Cardiac septum (tissue), 1 donor: ENCODE results near the gene KHK. TPM values are rescaled to one million over a fixed set of nuclear protein-coding genes. Genes with fewer than 3 reads are reported as not detected.

Source experiments
- DNase-seq: peaks from one replicate; pipeline ENCODE4 v3.0.0-alpha.2; 2020; ENCODE audit warnings: low spot score
- intact Hi-C: fragments of 100-400 bp; cut with DNase I; formaldehyde crosslinking; loops from one replicate; pipeline ENCODE4 v1.14.0; 2022
- long read RNA-seq: library from polyadenylated mRNA; unstranded; transcript quantifications from one replicate; pipeline ENCODE4 v2.0.0, GENCODE V29; 2021
- total RNA-seq: library from RNA; stranded (reverse); fragmentation: NEBNext Ultra II Directional; extraction: Animal tissue kit (Norgen Biotek cat#: 25700); gene quantifications from one replicate; pipeline ENCODE4 v1.2.1, GENCODE V29; 2021
- donor health status: DM: no; HTN: no; CAD: no.

Gene KHK
- total RNA-seq: 1.1 TPM
- long read RNA-seq, partial matches to known transcripts: 0 of 1 reads
- long read RNA-seq, other reads (novel, unspliced or antisense): 0 of 1 reads

- intact Hi-C loops: loop anchor here (2.0 kb wide), 1 partner anchor 36 kb away; the partner anchor contains the start of gene AGBL5
- no peak for DNase-seq
Measured at GRCh38 chr2:27086724-27087593, at the start of gene KHK. Gene KHK, plus strand, starts transcription at chr2:27086772. Its CDS starts 488 bp downstream, at chr2:27087260.

GRCh38 chr2:27038012-27038411 lies 48.6 kb upstream of the KHK start:
- intact Hi-C loops: no loop called here
- no peak for DNase-seq

GRCh38 chr2:27038631-27039339 lies 47.8 kb upstream of the KHK start:
- intact Hi-C loops: no loop called here
- no peak for DNase-seq

- no peak for DNase-seq
- intact Hi-C loops: no loop called here
Measured at GRCh38 chr2:27039426-27039825, 47.1 kb upstream of the KHK start.

- intact Hi-C loops: no loop called here
Measured at GRCh38 chr2:27039871-27040270, 46.7 kb upstream of the KHK start.

GRCh38 chr2:27040282-27040681 lies 46.3 kb upstream of the KHK start:
- DNase-seq: no peak
- intact Hi-C loops: no loop called here

More at GRCh38 chr2:27039871-27040270, 46.7 kb upstream of the KHK start:
- DNase-seq: no peak

- intact Hi-C loops: no loop called here
- DNase-seq: no peak
Measured at GRCh38 chr2:27041752-27042151, 44.8 kb upstream of the KHK start.

GRCh38 chr2:27042159-27042661 lies 44.4 kb upstream of the KHK start:
- intact Hi-C loops: no loop called here
- no peak for DNase-seq

GRCh38 chr2:27042985-27043634 lies 43.5 kb upstream of the KHK start:
- no peak for DNase-seq

GRCh38 chr2:27049422-27050280 lies 36.9 kb upstream of the KHK start:
- peak; percentile 78 for DNase-seq
- intact Hi-C loops: loop anchor here (2.0 kb wide), 2 partner anchors 23 to 37 kb away; partner anchors contain the start of gene KHK

More at GRCh38 chr2:27042985-27043634, 43.5 kb upstream of the KHK start:
- intact Hi-C loops: no loop called here

GRCh38 chr2:27050281-27050995 lies 36.1 kb upstream of the KHK start:
- intact Hi-C loops: loop anchor here (2.0 kb wide), 2 partner anchors 22 to 36 kb away; partner anchors contain the start of gene KHK
- DNase-seq: peak; percentile 92

- DNase-seq: peak; percentile 97
- intact Hi-C loops: loop anchor here (2.0 kb wide), 2 partner anchors 22 to 36 kb away; partner anchors contain the start of gene KHK
Measured at GRCh38 chr2:27050996-27051901, 35.3 kb upstream of the KHK start, which contains the start of gene AGBL5. Gene AGBL5, plus strand, starts transcription at chr2:27051668. Its CDS starts 1,291 bp downstream, at chr2:27052959.

- intact Hi-C loops: loop anchor here (2.0 kb wide), 2 partner anchors 21 to 35 kb away; partner anchors contain the start of gene KHK
- peak; percentile 81 for DNase-seq
Measured at GRCh38 chr2:27051902-27052645, 34.5 kb upstream of the KHK start.

GRCh38 chr2:27053321-27053720 lies 33.3 kb upstream of the KHK start:
- intact Hi-C loops: no loop called here
- no peak for DNase-seq

- intact Hi-C loops: no loop called here
- no peak for DNase-seq
Measured at GRCh38 chr2:27053776-27054175, 32.8 kb upstream of the KHK start.

GRCh38 chr2:27054721-27055120 lies 31.9 kb upstream of the KHK start:
- intact Hi-C loops: no loop called here
- no peak for DNase-seq
